HCT116 (cell line): ENCODE results near the gene PTPRQ. TPM values are rescaled to one million over a fixed set of nuclear protein-coding genes. Genes with fewer than 3 reads are reported as not detected.

ENCODE experiments used
- ATAC-seq: fragments of 200-7000 bp; cut with Tn5 transposase; 2 replicates; pipeline ENCODE4 v1.9.1; 2020; ENCODE audit warnings: mild to moderate bottlenecking, moderate library complexity
- BruUV-seq: library from RNA; stranded (reverse); fragments of 400-500 nt; replicated peaks from 2 replicates; lab custom pipeline; 2021; lab: Mats Ljungman, UMichigan
- CTCF ChIA-PET: fragments of 300-600 bp; sonication (Branson Sonifier 250); formaldehyde crosslinking; loops from one replicate; lab custom pipeline; 2021; ENCODE audit warnings: antibody characterized with exemption; lab: Charles Lee
- POLR2A ChIA-PET: fragments of 300-600, 350-600 bp; sonication (Branson Sonifier 250); formaldehyde crosslinking; loops from one replicate; lab custom pipeline; 2021; ENCODE audit warnings: antibody characterized with exemption; lab: Charles Lee
- RAD21 ChIA-PET, 2 experiments: fragments of 300-600 bp; sonication (Branson Sonifier 250); formaldehyde crosslinking; loops; one replicate each; lab custom pipeline; 2023; ENCODE audit warnings: low total read pairs in 2 of 2; ENCODE audit not compliant: uncharacterized antibody in 2 of 2, unreplicated experiment in 2 of 2, low non-redundant PET in 1 of 2; lab: Charles Lee
- DNase-seq: peaks from one replicate; pipeline ENCODE4 v3.0.0-alpha.2; 2010; ENCODE audit warnings: low read depth, low spot score
- H2AFZ ChIP-seq: fragments of 200-600 bp; shearing (Covaris generic), sonication (generic); 2 replicates; pipeline ENCODE4 v1.6.1; 2017; ENCODE audit warnings: low read depth, mixed run types, mixed read lengths, antibody characterized with exemption, low read length; ENCODE audit not compliant: poor library complexity, severe bottlenecking
- H3K27ac ChIP-seq: 2 replicates; pipeline ENCODE4 v1.5.1; 2012; ENCODE audit warnings: low read depth, low read length
- H3K27me3 ChIP-seq: fragments of 200-600 bp; sonication (generic); 2 replicates; pipeline ENCODE4 v1.6.1; 2016; ENCODE audit warnings: mixed run types, low read length, mixed read lengths; ENCODE audit not compliant: insufficient read depth
- H3K36me3 ChIP-seq, 2 experiments: fragments of 200-500 bp in 1 of 2; fragments of 200-600 bp in 1 of 2; sonication (Bioruptor generic) in 1 of 2; sonication (generic) in 1 of 2; 2 replicates each; pipeline versions ENCODE4 v1.5.1 to v1.6.1; 2014 to 2016; ENCODE audit warnings: low read length in 2 of 2, inconsistent platforms in 1 of 2, mixed read lengths in 1 of 2, mixed run types in 1 of 2; ENCODE audit not compliant: insufficient read depth in 2 of 2, control insufficient read depth in 1 of 2
- H3K4me1 ChIP-seq, 2 experiments: fragments of 200-600 bp in 1 of 2; sonication (generic) in 1 of 2; 2 replicates each; pipeline versions ENCODE4 v1.5.1 to v1.6.1; 2012 to 2017; ENCODE audit warnings: low read length in 2 of 2, inconsistent platforms in 1 of 2, mild to moderate bottlenecking in 1 of 2, mixed read lengths in 1 of 2, mixed run types in 1 of 2, moderate library complexity in 1 of 2; ENCODE audit not compliant: insufficient read depth in 2 of 2, control insufficient read depth in 1 of 2
- H3K4me2 ChIP-seq: fragments of 200-600 bp; sonication (generic); 2 replicates; pipeline ENCODE4 v1.6.1; 2017; ENCODE audit warnings: mixed run types, low read length, mixed read lengths
- H3K4me3 ChIP-seq, 2 experiments: fragments of 200-600 bp in 1 of 2; sonication (generic) in 1 of 2; replicated peaks in 1 of 2; 2 replicates each; pipeline ENCODE4 v1.5.1; 2011 to 2016; ENCODE audit warnings: low read length in 2 of 2, control low read depth in 1 of 2, low read depth in 1 of 2, mild to moderate bottlenecking in 1 of 2, mixed read lengths in 1 of 2, mixed run types in 1 of 2
- H3K79me2 ChIP-seq: fragments of 200-600 bp; sonication (generic); 2 replicates; pipeline ENCODE4 v1.6.1; 2017; ENCODE audit warnings: mild to moderate bottlenecking, mixed run types, low read length, moderate library complexity, mixed read lengths; ENCODE audit not compliant: insufficient read depth
- H3K9ac ChIP-seq: fragments of 200-600 bp; sonication (generic); 2 replicates; pipeline ENCODE4 v1.6.1; 2016; ENCODE audit warnings: low read length, mixed read lengths
- H3K9me2 ChIP-seq: fragments of 200-600 bp; sonication (generic), shearing (Covaris generic); 2 replicates; pipeline ENCODE4 v1.6.1; 2017; ENCODE audit warnings: mixed run types, mild to moderate bottlenecking, moderate library complexity; ENCODE audit not compliant: insufficient read depth
- H3K9me3 ChIP-seq, 2 experiments: fragments of 200-500 bp in 1 of 2; fragments of 200-600 bp in 1 of 2; sonication (Bioruptor generic) in 1 of 2; sonication (generic) in 1 of 2; 2 replicates each; pipeline ENCODE4 v1.6.1; 2014 to 2017; ENCODE audit warnings: low read length in 2 of 2, mixed read lengths in 2 of 2, inconsistent platforms in 1 of 2, low read depth in 1 of 2, mild to moderate bottlenecking in 1 of 2, mixed run types in 1 of 2, moderate library complexity in 1 of 2; ENCODE audit not compliant: control insufficient read depth in 1 of 2, insufficient read depth in 1 of 2
- H4K20me1 ChIP-seq: fragments of 200-600 bp; sonication (generic), shearing (Covaris generic); 2 replicates; pipeline ENCODE4 v1.6.1; 2017; ENCODE audit warnings: mixed run types, mild to moderate bottlenecking, moderate library complexity; ENCODE audit not compliant: insufficient read depth
- CBX3 ChIP-seq: IDR thresholded peaks from 2 replicates; pipeline ENCODE4 v1.6.1; 2012; ENCODE audit warnings: low read depth
- CTCF ChIP-seq, 3 experiments: fragments of 200-600 bp in 1 of 3; sonication (generic) in 1 of 3; IDR thresholded peaks in 2 of 3; conservative IDR thresholded peaks in 1 of 3; 2 replicates each; pipeline ENCODE4 v1.5.1; 2012 to 2017; ENCODE audit warnings: low read depth in 2 of 3, low read length in 2 of 3, antibody characterized with exemption in 1 of 3, borderline replicate concordance in 1 of 3, control low read depth in 1 of 3, mild to moderate bottlenecking in 1 of 3, mixed read lengths in 1 of 3, mixed run types in 1 of 3, moderate library complexity in 1 of 3; ENCODE audit not compliant: insufficient read depth in 1 of 3
- EGR1 ChIP-seq: IDR thresholded peaks from 2 replicates; pipeline ENCODE4 v1.6.1; 2012; ENCODE audit warnings: low read depth
- ELF1 ChIP-seq: IDR thresholded peaks from 2 replicates; pipeline ENCODE4 v1.6.1; 2012; ENCODE audit warnings: low read depth, borderline replicate concordance
- FOSL1 ChIP-seq: IDR thresholded peaks from 2 replicates; pipeline ENCODE4 v1.6.1; 2012; ENCODE audit warnings: low read depth
- JUND ChIP-seq: IDR thresholded peaks from 2 replicates; pipeline ENCODE4 v1.6.1; 2012
- POLR2A ChIP-seq: IDR thresholded peaks from 2 replicates; pipeline ENCODE4 v1.7.0; 2011; ENCODE audit warnings: borderline replicate concordance; ENCODE audit not compliant: insufficient read depth, insufficient read length; ENCODE audit errors: extremely low read depth
- POLR2AphosphoS5 ChIP-seq: IDR thresholded peaks from 2 replicates; pipeline ENCODE4 v1.6.1; 2011; ENCODE audit warnings: mild to moderate bottlenecking, low read depth, low read length, moderate library complexity
- RAD21 ChIP-seq: IDR thresholded peaks from 2 replicates; pipeline ENCODE4 v1.6.1; 2012; ENCODE audit warnings: low read depth, mild to moderate bottlenecking
- REST ChIP-seq: IDR thresholded peaks from 2 replicates; pipeline ENCODE4 v1.6.1; 2012; ENCODE audit warnings: low read depth
- ZFX ChIP-seq: fragments of 450-650 bp; IDR thresholded peaks from 2 replicates; pipeline ENCODE4 v1.6.1; 2017
- ZNF274 ChIP-seq: fragments of 200-500 bp; sonication (Bioruptor generic); IDR thresholded peaks from 2 replicates; pipeline ENCODE4 v1.6.1; 2014; ENCODE audit warnings: mild to moderate bottlenecking, low read depth, low read length, inconsistent platforms
- intact Hi-C: fragments of 100-400 bp; cut with micrococcal nuclease; formaldehyde crosslinking; loops from 2 replicates; pipeline ENCODE4 v1.10.0; 2022
- total RNA-seq: library from RNA; stranded (reverse); gene quantifications from one replicate; pipeline ENCODE4 v1.2.1, GENCODE V29; 2021; ENCODE audit not compliant: unreplicated experiment

The PTPRQ gene
- total RNA-seq, 1 experiment from 2014 or later: not detected

GRCh38 chr12:80707830-80708258 lies 263.8 kb downstream of the PTPRQ start:
- no TSS peak for BruUV-seq
- intact Hi-C loops: no loop called here

More at GRCh38 chr12:80707830-80708258, 263.8 kb downstream of the PTPRQ start:
- Histone ChIP-seq H2AFZ (no peak overlapping the region), H3K36me3 (no peaks in the 10 kb centered on the region), H3K4me1 (peaks cover 0 to 6% of the 10 kb centered on the region in 2 experiments; a peak in 2 of 4 replicates), H3K9me3 (no peaks in the 10 kb centered on the region), H3K4me2 (no peak overlapping the region), H3K9ac (no peak overlapping the region), H4K20me1 (no peaks in the 10 kb centered on the region), H3K79me2 (no peaks in the 10 kb centered on the region), H3K9me2 (no peaks in the 10 kb centered on the region), H3K27me3 (0 out of 2 replicates have a peak, but pooled peaks cover 1% of the 10 kb centered on the region), H3K4me3 (no peak overlapping the region), H3K27ac (no peak overlapping the region)
- DNase-seq (no peak), ATAC-seq (no peak)
- POLR2A ChIA-PET: no interaction called here
- TF ChIP-seq ELF1 (no peak), POLR2A (no peak), ZFX (no peak), JUND (no peak), CTCF (IDR thresholded peaks at IDR 0.05 in 2 of 3, conservative IDR thresholded peaks at IDR 0.05 in 1 of 3; ENCODE audit: borderline replicate concordance in 1 of 3, insufficient read depth in 1 of 3, low read depth in 2 of 3, low read length in 2 of 3) (no peak), RAD21 (no peak), FOSL1 (no peak), REST (no peak), EGR1 (no peak), POLR2AphosphoS5 (no peak), ZNF274 (no peak), CBX3 (no peak)
- RAD21 ChIA-PET: no interaction called here
- CTCF ChIA-PET: no interaction called here
